Measurements from ENCODE around the gene SLAMF9. TPM values are rescaled to one million over a fixed set of nuclear protein-coding genes. Genes with fewer than 3 reads are reported as not detected.

The SLAMF9 gene
- total RNA-seq, 1 experiment from 2014 or later, result 0.94 TPM

DNA sequence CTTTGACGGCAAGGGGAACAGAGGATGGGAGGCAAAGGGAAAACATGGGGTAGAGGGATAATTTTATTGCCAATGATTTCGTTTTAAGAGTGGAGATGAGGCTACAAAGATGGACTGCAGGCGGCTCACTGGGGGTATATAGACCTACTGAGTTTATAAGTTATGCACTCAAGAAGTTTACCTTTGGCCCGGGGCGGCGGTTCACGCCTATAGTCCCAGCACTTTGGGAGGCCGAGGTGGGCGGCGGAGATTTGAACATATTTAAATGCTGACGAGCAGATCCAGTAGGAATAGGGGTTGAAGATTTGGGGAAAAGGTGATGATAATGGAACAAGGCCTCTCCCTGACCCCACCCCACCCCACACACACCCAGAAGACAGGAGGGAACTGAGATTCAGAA lies 8.1 kb upstream of the SLAMF9 start:
- H3K36me3 ChIP-seq (ENCODE audit: low read depth), result no peaks in the 10 kb centered on the region
- peak overlapping the region; percentile 59; the same call in 1 of the 2 replicates for H3K4me2 ChIP-seq
- no peak overlapping the region for H2AFZ ChIP-seq
- peaks cover 15% of the 10 kb centered on the region; the same call in 1 of the 2 replicates for H3F3A ChIP-seq (ENCODE audit: insufficient read depth, low read depth)
- H4K20me1 ChIP-seq (ENCODE audit: insufficient read depth), result no peaks in the 10 kb centered on the region
- no peak for TF ChIP-seq EZH2 (IDR thresholded peaks at IDR 0.05; ENCODE audit: low read depth)
- TF ChIP-seq, protein P1, sequence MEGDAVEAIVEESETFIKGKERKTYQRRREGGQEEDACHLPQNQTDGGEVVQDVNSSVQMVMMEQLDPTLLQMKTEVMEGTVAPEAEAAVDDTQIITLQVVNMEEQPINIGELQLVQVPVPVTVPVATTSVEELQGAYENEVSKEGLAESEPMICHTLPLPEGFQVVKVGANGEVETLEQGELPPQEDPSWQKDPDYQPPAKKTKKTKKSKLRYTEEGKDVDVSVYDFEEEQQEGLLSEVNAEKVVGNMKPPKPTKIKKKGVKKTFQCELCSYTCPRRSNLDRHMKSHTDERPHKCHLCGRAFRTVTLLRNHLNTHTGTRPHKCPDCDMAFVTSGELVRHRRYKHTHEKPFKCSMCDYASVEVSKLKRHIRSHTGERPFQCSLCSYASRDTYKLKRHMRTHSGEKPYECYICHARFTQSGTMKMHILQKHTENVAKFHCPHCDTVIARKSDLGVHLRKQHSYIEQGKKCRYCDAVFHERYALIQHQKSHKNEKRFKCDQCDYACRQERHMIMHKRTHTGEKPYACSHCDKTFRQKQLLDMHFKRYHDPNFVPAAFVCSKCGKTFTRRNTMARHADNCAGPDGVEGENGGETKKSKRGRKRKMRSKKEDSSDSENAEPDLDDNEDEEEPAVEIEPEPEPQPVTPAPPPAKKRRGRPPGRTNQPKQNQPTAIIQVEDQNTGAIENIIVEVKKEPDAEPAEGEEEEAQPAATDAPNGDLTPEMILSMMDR (conservative IDR thresholded peaks at IDR 0.05), result no peak
- H3K4me3 ChIP-seq, result no peak overlapping the region
- no peaks in the 10 kb centered on the region for H3K27me3 ChIP-seq (ENCODE audit: insufficient read depth, low read depth)
- BruUV-seq (replicated peaks), result no TSS peak
- ChIA-PET CTCF (no interaction called here), POLR2A (ENCODE audit: unreplicated experiment) (no interaction called here)
- no peaks in the 10 kb centered on the region for H3K9me3 ChIP-seq (ENCODE audit: insufficient read depth, low read depth)
- intact Hi-C loops (cut with micrococcal nuclease; ENCODE audit: unreplicated experiment), result loop anchor here (5.0 kb wide), 1 partner anchor 35 kb away; no protein-coding TSS in a partner anchor
- H3K79me2 ChIP-seq (ENCODE audit: low read depth), result no peaks in the 10 kb centered on the region
- H3K9me2 ChIP-seq (ENCODE audit: insufficient read depth), result no peaks in the 10 kb centered on the region
- no peak for DNase-seq
- H3K27ac ChIP-seq, result no peak overlapping the region
- H3K4me1 ChIP-seq (replicated peaks; ENCODE audit: insufficient read depth), result peaks cover 30% of the 10 kb centered on the region

DNA sequence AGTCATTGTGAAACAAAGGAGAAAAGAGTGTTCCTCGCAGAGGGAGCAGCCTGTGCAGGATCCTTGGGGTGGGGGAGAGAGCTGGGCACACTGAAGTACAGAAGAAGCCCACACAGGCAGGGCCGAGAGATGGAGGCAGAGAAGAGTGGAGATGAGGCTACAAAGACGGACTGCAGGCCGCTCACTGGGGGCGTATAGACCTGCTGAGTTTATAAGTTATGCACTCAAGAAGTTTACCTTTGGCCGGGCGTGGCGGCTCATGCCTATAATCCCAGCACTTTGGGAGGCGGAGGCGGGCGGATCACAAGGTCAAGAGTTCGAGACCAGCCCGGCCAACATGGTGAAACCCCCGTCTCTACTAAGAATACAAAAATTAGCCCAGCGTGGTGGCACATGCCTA lies 7.6 kb upstream of the SLAMF9 start:
- DNase-seq, result no peak
- intact Hi-C loops (cut with micrococcal nuclease; ENCODE audit: unreplicated experiment), result loop anchor here (1.0 to 5.0 kb wide), 4 partner anchors 36 to 71 kb away; partner anchors contain the start of gene CFAP45
- no peak for TF ChIP-seq EZH2 (IDR thresholded peaks at IDR 0.05; ENCODE audit: low read depth)
- Histone ChIP-seq H3K4me3 (peak overlapping the region; percentile 38; the same call in 1 of the 2 replicates), H3F3A (ENCODE audit: insufficient read depth, low read depth) (peaks cover 15% of the 10 kb centered on the region; the same call in 1 of the 2 replicates), H3K4me1 (replicated peaks; ENCODE audit: insufficient read depth) (peaks cover 30% of the 10 kb centered on the region), H4K20me1 (ENCODE audit: insufficient read depth) (no peaks in the 10 kb centered on the region), H3K27ac (peak overlapping the region; percentile 66), H3K9me3 (ENCODE audit: insufficient read depth, low read depth) (no peaks in the 10 kb centered on the region), H3K79me2 (ENCODE audit: low read depth) (no peaks in the 10 kb centered on the region), H3K36me3 (ENCODE audit: low read depth) (no peaks in the 10 kb centered on the region), H2AFZ (no peak overlapping the region), H3K4me2 (peak overlapping the region; percentile 59), H3K9me2 (ENCODE audit: insufficient read depth) (no peaks in the 10 kb centered on the region), H3K27me3 (ENCODE audit: insufficient read depth, low read depth) (no peaks in the 10 kb centered on the region)
- BruUV-seq (replicated peaks), result no TSS peak
- ChIA-PET CTCF (no interaction called here), POLR2A (ENCODE audit: unreplicated experiment) (interaction anchor here (1.0 kb wide), 1 partner anchor 16 kb away, joined by 8 read pairs; no protein-coding TSS in a partner anchor)

- Histone ChIP-seq H3F3A (ENCODE audit: insufficient read depth, low read depth) (peaks cover 15% of the 10 kb centered on the region; the same call in 1 of the 2 replicates), H3K4me3 (peak overlapping the region; percentile 38; the same call in 1 of the 2 replicates), H2AFZ (0 out of 2 replicates have a peak overlapping the region, but pooled peaks have one; percentile 37), H3K9me3 (ENCODE audit: insufficient read depth, low read depth) (no peaks in the 10 kb centered on the region), H3K4me1 (replicated peaks; ENCODE audit: insufficient read depth) (peaks cover 30% of the 10 kb centered on the region), H3K4me2 (peak overlapping the region; percentile 59), H4K20me1 (ENCODE audit: insufficient read depth) (no peaks in the 10 kb centered on the region), H3K36me3 (ENCODE audit: low read depth) (no peaks in the 10 kb centered on the region), H3K27ac (peak overlapping the region; percentile 66), H3K9me2 (ENCODE audit: insufficient read depth) (no peaks in the 10 kb centered on the region), H3K27me3 (ENCODE audit: insufficient read depth, low read depth) (no peaks in the 10 kb centered on the region), H3K79me2 (ENCODE audit: low read depth) (no peaks in the 10 kb centered on the region)
- TF ChIP-seq, protein P1 (conservative IDR thresholded peaks at IDR 0.05), result no peak
- no peak for TF ChIP-seq EZH2 (IDR thresholded peaks at IDR 0.05; ENCODE audit: low read depth)
- ChIA-PET POLR2A (ENCODE audit: unreplicated experiment) (interaction anchor here (0.6 to 1.0 kb wide), 4 partner anchors 15 to 82 kb away, joined by 4 to 8 read pairs (median 6); no protein-coding TSS in a partner anchor), CTCF (no interaction called here)
- peak; percentile 78 to 88 for DNase-seq
- BruUV-seq (replicated peaks), result no TSS peak
- intact Hi-C loops (cut with micrococcal nuclease; ENCODE audit: unreplicated experiment), result loop anchor here (1.0 to 5.0 kb wide), 4 partner anchors 36 to 72 kb away; partner anchors contain the start of gene CFAP45
Measured at GRCh38 chr1:159960721-159961381, 6.8 kb upstream of the SLAMF9 start.
